ENCODE measurements around the gene MYL2. TPM values are rescaled to one million over a fixed set of nuclear protein-coding genes. Genes with fewer than 3 reads are reported as not detected.

MYL2 gene
- total RNA-seq, 1 donor from 2014 or later, result not detected

- H3K4me3 Mint-ChIP-seq (ENCODE audit: unreplicated experiment), result no peak overlapping the region
- peaks cover 27% of the 10 kb centered on the region for H3K27me3 Mint-ChIP-seq (ENCODE audit: unreplicated experiment)
- no peak overlapping the region for H3K27ac Mint-ChIP-seq (ENCODE audit: unreplicated experiment)
- DNase-seq (ENCODE audit: extremely low spot score, unreplicated experiment), result no peak
- H3K9me3 Mint-ChIP-seq (ENCODE audit: unreplicated experiment), result no peaks in the 10 kb centered on the region
- H3K36me3 Mint-ChIP-seq (ENCODE audit: unreplicated experiment), result no peaks in the 10 kb centered on the region
- TF ChIP-seq CTCF (IDR thresholded peaks at IDR 0.05), result no peak
- no peaks in the 10 kb centered on the region for H3K4me1 Mint-ChIP-seq (ENCODE audit: unreplicated experiment)
Measured at GRCh38 chr12:110903511-110903910, 16.9 kb downstream of the MYL2 start.

- no peak overlapping the region for H3K4me3 Mint-ChIP-seq (ENCODE audit: unreplicated experiment)
- no peaks in the 10 kb centered on the region for H3K9me3 Mint-ChIP-seq (ENCODE audit: unreplicated experiment)
- peaks cover 22% of the 10 kb centered on the region for H3K27me3 Mint-ChIP-seq (ENCODE audit: unreplicated experiment)
- no peaks in the 10 kb centered on the region for H3K4me1 Mint-ChIP-seq (ENCODE audit: unreplicated experiment)
- no peaks in the 10 kb centered on the region for H3K36me3 Mint-ChIP-seq (ENCODE audit: unreplicated experiment)
- H3K27ac Mint-ChIP-seq (ENCODE audit: unreplicated experiment), result no peak overlapping the region
- DNase-seq (ENCODE audit: extremely low spot score, unreplicated experiment), result no peak
- TF ChIP-seq CTCF (IDR thresholded peaks at IDR 0.05), result no peak
Measured at GRCh38 chr12:110901401-110901800, 19.0 kb downstream of the MYL2 start.

- H3K4me3 Mint-ChIP-seq (ENCODE audit: unreplicated experiment), result no peak overlapping the region
- TF ChIP-seq CTCF (IDR thresholded peaks at IDR 0.05), result no peak
- peaks cover 19% of the 10 kb centered on the region for H3K27me3 Mint-ChIP-seq (ENCODE audit: unreplicated experiment)
- H3K9me3 Mint-ChIP-seq (ENCODE audit: unreplicated experiment), result no peaks in the 10 kb centered on the region
- no peaks in the 10 kb centered on the region for H3K36me3 Mint-ChIP-seq (ENCODE audit: unreplicated experiment)
- DNase-seq (ENCODE audit: extremely low spot score, unreplicated experiment), result no peak
- no peak overlapping the region for H3K27ac Mint-ChIP-seq (ENCODE audit: unreplicated experiment)
- peaks cover 4% of the 10 kb centered on the region for H3K4me1 Mint-ChIP-seq (ENCODE audit: unreplicated experiment)
Measured at GRCh38 chr12:110896559-110896958, 23.8 kb downstream of the MYL2 start.

GRCh38 chr12:110893956-110894355, 26.4 kb downstream of the MYL2 start:
- Mint-ChIP-seq H3K4me1 (ENCODE audit: unreplicated experiment) (peaks cover 4% of the 10 kb centered on the region), H3K4me3 (ENCODE audit: unreplicated experiment) (no peak overlapping the region), H3K27ac (ENCODE audit: unreplicated experiment) (no peak overlapping the region), H3K36me3 (ENCODE audit: unreplicated experiment) (no peaks in the 10 kb centered on the region), H3K27me3 (ENCODE audit: unreplicated experiment) (peaks cover 24% of the 10 kb centered on the region), H3K9me3 (ENCODE audit: unreplicated experiment) (no peaks in the 10 kb centered on the region)
- DNase-seq (ENCODE audit: extremely low spot score, unreplicated experiment), result no peak
- TF ChIP-seq CTCF (IDR thresholded peaks at IDR 0.05), result no peak

GRCh38 chr12:110889361-110889760, 31.0 kb downstream of the MYL2 start:
- peaks cover 26% of the 10 kb centered on the region for H3K27me3 Mint-ChIP-seq (ENCODE audit: unreplicated experiment)
- no peak overlapping the region for H3K27ac Mint-ChIP-seq (ENCODE audit: unreplicated experiment)
- H3K4me1 Mint-ChIP-seq (ENCODE audit: unreplicated experiment), result peaks cover 3% of the 10 kb centered on the region
- no peaks in the 10 kb centered on the region for H3K9me3 Mint-ChIP-seq (ENCODE audit: unreplicated experiment)
- H3K36me3 Mint-ChIP-seq (ENCODE audit: unreplicated experiment), result no peaks in the 10 kb centered on the region
- DNase-seq (ENCODE audit: extremely low spot score, unreplicated experiment), result no peak
- no peak overlapping the region for H3K4me3 Mint-ChIP-seq (ENCODE audit: unreplicated experiment)
- TF ChIP-seq CTCF (IDR thresholded peaks at IDR 0.05), result no peak

Data from osteocyte (in vitro differentiated cells).